ENCODE measurements around the gene SLC39A13. TPM values are rescaled to one million over a fixed set of nuclear protein-coding genes. Genes with fewer than 3 reads are reported as not detected.

The SLC39A13 gene
- total RNA-seq, 2 experiments from 2014 or later: 10.0 to 10.5 TPM

- Mint-ChIP-seq H3K27ac (no peak overlapping the region), H3K4me1 (ENCODE audit: low read depth) (peaks cover 5% of the 10 kb centered on the region), H3K9me3 (no peaks in the 10 kb centered on the region), H3K27me3 (no peaks in the 10 kb centered on the region), H3K4me3 (no peak overlapping the region), H3K36me3 (ENCODE audit: low read depth) (peaks cover 6% of the 10 kb centered on the region)
- ATAC-seq (no peak), DNase-seq (no peak)
- POLR2A ChIA-PET: interaction anchor here (1.4 kb wide), 1 partner anchor 215 kb away, joined by 3 read pairs; the partner anchor contains the start of gene DDB2
- intact Hi-C loops (cut with micrococcal nuclease): no loop called here
- TF ChIP-seq CTCF (IDR thresholded peaks at IDR 0.05): no peak
- CTCF ChIA-PET: no interaction called here
Measured at GRCh38 chr11:47430524-47430923, 22.1 kb downstream of the SLC39A13 start.

GRCh38 chr11:47431356-47432083 lies 23.1 kb downstream of the SLC39A13 start:
- no peak for TF ChIP-seq CTCF (IDR thresholded peaks at IDR 0.05)
- Mint-ChIP-seq H3K36me3 (ENCODE audit: low read depth) (no peaks in the 10 kb centered on the region), H3K27ac (no peak overlapping the region), H3K4me1 (ENCODE audit: low read depth) (peaks cover 2% of the 10 kb centered on the region), H3K4me3 (no peak overlapping the region), H3K27me3 (no peaks in the 10 kb centered on the region), H3K9me3 (no peaks in the 10 kb centered on the region)
- intact Hi-C loops (cut with micrococcal nuclease): no loop called here
- ATAC-seq (no peak), DNase-seq (no peak)
- ChIA-PET POLR2A (no interaction called here), CTCF (interaction anchor here (0.7 kb wide), 1 partner anchor 16 kb away, joined by 4 read pairs; no protein-coding TSS in a partner anchor)

GRCh38 chr11:47433157-47433556 lies 24.8 kb downstream of the SLC39A13 start:
- Mint-ChIP-seq H3K36me3 (ENCODE audit: low read depth) (no peaks in the 10 kb centered on the region), H3K9me3 (no peaks in the 10 kb centered on the region), H3K4me1 (ENCODE audit: low read depth) (no peaks in the 10 kb centered on the region), H3K27me3 (no peaks in the 10 kb centered on the region), H3K27ac (no peak overlapping the region), H3K4me3 (no peak overlapping the region)
- no peak for TF ChIP-seq CTCF (IDR thresholded peaks at IDR 0.05)
- ATAC-seq (no peak), DNase-seq (no peak)
- CTCF ChIA-PET: no interaction called here
- intact Hi-C loops (cut with micrococcal nuclease): no loop called here
- POLR2A ChIA-PET: no interaction called here

GRCh38 chr11:47434011-47434786 lies 25.8 kb downstream of the SLC39A13 start:
- ChIA-PET POLR2A (no interaction called here), CTCF (interaction anchor here (0.8 to 1.1 kb wide), 2 partner anchors 31 to 60 kb away, joined by 3 read pairs; no protein-coding TSS in a partner anchor)
- no peak for TF ChIP-seq CTCF (IDR thresholded peaks at IDR 0.05)
- ATAC-seq (no peak), DNase-seq (no peak)
- intact Hi-C loops (cut with micrococcal nuclease): no loop called here
- no peaks in the 10 kb centered on the region for H3K9me3 Mint-ChIP-seq
- no peak overlapping the region for H3K27ac Mint-ChIP-seq
- H3K4me1 Mint-ChIP-seq (ENCODE audit: low read depth): no peaks in the 10 kb centered on the region
- no peaks in the 10 kb centered on the region for H3K36me3 Mint-ChIP-seq (ENCODE audit: low read depth)
- H3K4me3 Mint-ChIP-seq: no peak overlapping the region
- no peaks in the 10 kb centered on the region for H3K27me3 Mint-ChIP-seq

DNA sequence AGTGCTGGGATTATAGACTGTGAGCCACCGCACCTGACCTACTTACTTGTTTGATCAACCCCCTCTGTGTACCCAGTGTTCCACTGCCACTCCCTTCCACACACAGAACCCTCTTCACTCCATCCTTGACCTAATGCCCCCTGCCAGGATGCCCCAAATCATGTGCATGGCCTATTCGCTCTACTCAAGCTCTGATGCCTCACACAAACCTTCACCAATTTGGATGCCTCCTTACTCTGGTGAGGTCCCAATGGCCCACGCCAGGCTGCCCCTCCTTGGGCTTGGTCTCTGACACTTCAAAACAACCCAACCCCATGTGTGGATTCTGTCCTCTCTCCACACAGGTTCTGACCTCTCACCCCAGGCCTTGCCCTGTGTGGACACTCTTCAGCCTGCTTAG lies 27.3 kb downstream of the SLC39A13 start:
- Mint-ChIP-seq H3K9me3 (no peaks in the 10 kb centered on the region), H3K27ac (no peak overlapping the region), H3K36me3 (ENCODE audit: low read depth) (no peaks in the 10 kb centered on the region), H3K4me3 (no peak overlapping the region), H3K27me3 (no peaks in the 10 kb centered on the region), H3K4me1 (ENCODE audit: low read depth) (no peaks in the 10 kb centered on the region)
- ATAC-seq (no peak), DNase-seq (no peak)
- TF ChIP-seq CTCF (IDR thresholded peaks at IDR 0.05): no peak
- CTCF ChIA-PET: interaction anchor here (0.9 kb wide), 1 partner anchor 62 kb away, joined by 3 read pairs; no protein-coding TSS in a partner anchor
- POLR2A ChIA-PET: no interaction called here
- intact Hi-C loops (cut with micrococcal nuclease): no loop called here

All from activated CD8-positive, alpha-beta T cell treated with anti-CD3 and anti-CD28 coated beads for 36 hours (primary cell).